ENCODE results near the gene NUDT8. TPM values are rescaled to one million over a fixed set of nuclear protein-coding genes. Genes with fewer than 3 reads are reported as not detected.

NUDT8 gene
- polyA plus RNA-seq, 2 of the 4 experiments (the other 2 are of a cell fraction), result 1.8 to 5.6 TPM

GRCh38 chr11:67596753-67597300, 32.9 kb downstream of the NUDT8 start:
- H3K9me3 ChIP-seq, result peaks cover 6% of the 10 kb centered on the region; the same call in 1 of the 3 replicates
- DNase-seq (ENCODE audit: low read depth in 1 of 2, low spot score in 1 of 2) (no peak), FAIRE-seq (no peak), ATAC-seq (no peak)
- ChIA-PET CTCF (interaction anchor here (0.9 to 1.8 kb wide), 3 partner anchors 9 to 126 kb away, joined by 3 to 6 read pairs (median 5); no protein-coding TSS in a partner anchor), POLR2A (no interaction called here)
- no peak overlapping the region for H3K4me3 ChIP-seq
- TF ChIP-seq CEBPB (IDR thresholded peaks at IDR 0.05), result no peak
- TF ChIP-seq RNF2 (IDR thresholded peaks at IDR 0.05; ENCODE audit: borderline replicate concordance, low read depth), result no peak
- TF ChIP-seq HOXA7 (CRISPR knock-in tag; IDR thresholded peaks at IDR 0.05), result no peak
- TF ChIP-seq HES2 (IDR thresholded peaks at IDR 0.05), result no peak
- no peak for TF ChIP-seq EHMT2 (IDR thresholded peaks at IDR 0.05; ENCODE audit: low read depth)
- no peak for TF ChIP-seq POLR2AphosphoS2 (conservative IDR thresholded peaks at IDR 0.05; ENCODE audit: low read length)
- TF ChIP-seq CHD2 (IDR thresholded peaks at IDR 0.05; ENCODE audit: low read length, partially characterized antibody), result no peak
- TF ChIP-seq ZC3H11A (IDR thresholded peaks at IDR 0.05), result no peak
- no peak for TF ChIP-seq KDM5A (IDR thresholded peaks at IDR 0.05)
- no peak for TF ChIP-seq ATOH8 (CRISPR knock-in tag; IDR thresholded peaks at IDR 0.05; ENCODE audit: low read depth)
- no peak for TF ChIP-seq MAFK (IDR thresholded peaks at IDR 0.05; ENCODE audit: partially characterized antibody)
- TF ChIP-seq KDM1A (IDR thresholded peaks at IDR 0.05; ENCODE audit: low read depth), result no peak
- no peak for TF ChIP-seq SREBF2 (IDR thresholded peaks at IDR 0.05)
- no peak overlapping the region for H3K27ac ChIP-seq
- H3K4me2 ChIP-seq, result no peak overlapping the region
- WGBS (ENCODE audit: missing lambda C conversion rate), result 71% methylated on average over 1 of the region's 1 CpG
- no peaks in the 10 kb centered on the region for H3K4me1 ChIP-seq

GRCh38 chr11:67594480-67594879, 35.3 kb downstream of the NUDT8 start:
- ChIA-PET POLR2A (no interaction called here), CTCF (interaction anchor here (1.4 to 1.9 kb wide), 4 partner anchors 8 to 35 kb away, joined by 3 to 7 read pairs (median 4); partner anchors contain the start of gene NUDT8)
- WGBS (ENCODE audit: missing lambda C conversion rate), result 49% methylated on average over 3 of the region's 3 CpGs
- H3K4me2 ChIP-seq, result no peak overlapping the region
- no peak overlapping the region for H3K4me3 ChIP-seq
- H3K27ac ChIP-seq, result no peak overlapping the region
- no peak for TF ChIP-seq HEYL (CRISPR knock-in tag; IDR thresholded peaks at IDR 0.05)
- TF ChIP-seq HOXB13 (CRISPR knock-in tag; IDR thresholded peaks at IDR 0.05; ENCODE audit: low read depth), result no peak
- TF ChIP-seq CBX2 (IDR thresholded peaks at IDR 0.05; ENCODE audit: borderline replicate concordance, low read depth), result no peak
- TF ChIP-seq TFCP2L1 (CRISPR knock-in tag; IDR thresholded peaks at IDR 0.05), result no peak
- TF ChIP-seq NPAS2 (CRISPR knock-in tag; IDR thresholded peaks at IDR 0.05; ENCODE audit: borderline replicate concordance), result no peak
- TF ChIP-seq PHF8 (IDR thresholded peaks at IDR 0.05; ENCODE audit: borderline replicate concordance, low read depth), result no peak
- no peak for TF ChIP-seq CHD2 (IDR thresholded peaks at IDR 0.05; ENCODE audit: low read length, partially characterized antibody)
- no peak for TF ChIP-seq MYC (IDR thresholded peaks at IDR 0.05; ENCODE audit: borderline replicate concordance, low read length)
- no peak for TF ChIP-seq EHMT2 (IDR thresholded peaks at IDR 0.05; ENCODE audit: low read depth)
- no peak for TF ChIP-seq HOXA7 (CRISPR knock-in tag; IDR thresholded peaks at IDR 0.05)
- no peak for TF ChIP-seq SREBF2 (IDR thresholded peaks at IDR 0.05)
- TF ChIP-seq ZC3H11A (IDR thresholded peaks at IDR 0.05), result no peak
- TF ChIP-seq ZFP36 (IDR thresholded peaks at IDR 0.05; ENCODE audit: borderline replicate concordance, partially characterized antibody), result no peak
- no peak for TF ChIP-seq CTCF (IDR thresholded peaks at IDR 0.05)
- TF ChIP-seq RCOR1 (IDR thresholded peaks at IDR 0.05; ENCODE audit: low read depth, low read length), result no peak
- no peak for TF ChIP-seq REST (IDR thresholded peaks at IDR 0.05)
- DNase-seq (ENCODE audit: low read depth in 1 of 2, low spot score in 1 of 2) (no peak), FAIRE-seq (no peak), ATAC-seq (no peak)
- peaks cover 6% of the 10 kb centered on the region; the same call in 1 of the 3 replicates for H3K9me3 ChIP-seq
- no peaks in the 10 kb centered on the region for H3K4me1 ChIP-seq

Measured in A549 (cell line).